Hepatocyte (in vitro differentiated cells): Measurements from ENCODE around the gene MYL5.

Source experiments
- EZH2 ChIP-seq: fragments of 200-600 bp; sonication (generic); IDR thresholded peaks from 2 replicates; pipeline ENCODE4 v1.6.1; 2016; ENCODE audit warnings: antibody characterized with exemption, mild to moderate bottlenecking, borderline replicate concordance
- TF ChIP-seq, protein P1 (sequence below): fragments of 200-600 bp; sonication (generic); IDR thresholded peaks from 2 replicates; pipeline ENCODE4 v1.5.1; 2016; ENCODE audit warnings: antibody characterized with exemption, mild to moderate bottlenecking; ENCODE audit not compliant: poor library complexity

GRCh38 chr4:634599-634985, 39.8 kb upstream of the MYL5 start:
- TF ChIP-seq, protein P1, sequence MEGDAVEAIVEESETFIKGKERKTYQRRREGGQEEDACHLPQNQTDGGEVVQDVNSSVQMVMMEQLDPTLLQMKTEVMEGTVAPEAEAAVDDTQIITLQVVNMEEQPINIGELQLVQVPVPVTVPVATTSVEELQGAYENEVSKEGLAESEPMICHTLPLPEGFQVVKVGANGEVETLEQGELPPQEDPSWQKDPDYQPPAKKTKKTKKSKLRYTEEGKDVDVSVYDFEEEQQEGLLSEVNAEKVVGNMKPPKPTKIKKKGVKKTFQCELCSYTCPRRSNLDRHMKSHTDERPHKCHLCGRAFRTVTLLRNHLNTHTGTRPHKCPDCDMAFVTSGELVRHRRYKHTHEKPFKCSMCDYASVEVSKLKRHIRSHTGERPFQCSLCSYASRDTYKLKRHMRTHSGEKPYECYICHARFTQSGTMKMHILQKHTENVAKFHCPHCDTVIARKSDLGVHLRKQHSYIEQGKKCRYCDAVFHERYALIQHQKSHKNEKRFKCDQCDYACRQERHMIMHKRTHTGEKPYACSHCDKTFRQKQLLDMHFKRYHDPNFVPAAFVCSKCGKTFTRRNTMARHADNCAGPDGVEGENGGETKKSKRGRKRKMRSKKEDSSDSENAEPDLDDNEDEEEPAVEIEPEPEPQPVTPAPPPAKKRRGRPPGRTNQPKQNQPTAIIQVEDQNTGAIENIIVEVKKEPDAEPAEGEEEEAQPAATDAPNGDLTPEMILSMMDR = no peak
- no peak for TF ChIP-seq EZH2
